ENCODE measurements around the gene MFAP3L. TPM values are rescaled to one million over a fixed set of nuclear protein-coding genes. Genes with fewer than 3 reads are reported as not detected.
A peak's percentile ranks its signal among the peaks of the same experiment; 100 is the strongest.

The MFAP3L gene
- total and polyA plus RNA-seq, 11 donors: 0.76 to 5.9 (median 3.2) TPM

DNA sequence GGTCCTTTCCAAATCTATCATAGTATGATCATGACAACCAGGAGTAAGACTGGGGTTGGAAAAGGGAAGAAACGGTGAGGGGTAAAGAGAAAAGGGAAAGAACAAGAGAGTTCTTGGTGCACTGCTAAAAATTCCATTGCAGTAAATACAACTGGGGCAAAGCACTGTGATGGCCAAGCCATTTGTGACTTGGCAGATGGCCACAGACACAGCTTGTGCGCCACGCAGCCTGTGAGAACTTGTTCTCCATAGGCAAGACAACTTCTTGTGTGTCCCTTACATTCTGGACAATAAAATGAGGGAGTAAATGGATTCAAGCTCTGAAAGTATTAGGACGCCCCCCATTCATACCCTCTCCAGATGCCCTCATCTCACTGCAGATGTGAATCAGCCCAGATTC, 10.9 kb downstream of the MFAP3L start:
- Histone ChIP-seq H3K36me3 (no peaks in the 10 kb centered on the region), H3K9me3 (no peaks in the 10 kb centered on the region), H3K4me1 (peaks cover 0 to 2% (median 0%) of the 10 kb centered on the region in 12 donors), H3K27ac (no peak overlapping the region), H3K4me3 (no peak overlapping the region), H3K27me3 (no peaks in the 10 kb centered on the region)
- DNase-seq (no peak), ATAC-seq (no peak)
- 75 to 89% (median 84%) methylated on average over 4 of the region's 4 CpGs for WGBS, 4 donors
- no peak for TF ChIP-seq POLR2A (IDR thresholded peaks at IDR 0.05)
- TF ChIP-seq, protein P1, sequence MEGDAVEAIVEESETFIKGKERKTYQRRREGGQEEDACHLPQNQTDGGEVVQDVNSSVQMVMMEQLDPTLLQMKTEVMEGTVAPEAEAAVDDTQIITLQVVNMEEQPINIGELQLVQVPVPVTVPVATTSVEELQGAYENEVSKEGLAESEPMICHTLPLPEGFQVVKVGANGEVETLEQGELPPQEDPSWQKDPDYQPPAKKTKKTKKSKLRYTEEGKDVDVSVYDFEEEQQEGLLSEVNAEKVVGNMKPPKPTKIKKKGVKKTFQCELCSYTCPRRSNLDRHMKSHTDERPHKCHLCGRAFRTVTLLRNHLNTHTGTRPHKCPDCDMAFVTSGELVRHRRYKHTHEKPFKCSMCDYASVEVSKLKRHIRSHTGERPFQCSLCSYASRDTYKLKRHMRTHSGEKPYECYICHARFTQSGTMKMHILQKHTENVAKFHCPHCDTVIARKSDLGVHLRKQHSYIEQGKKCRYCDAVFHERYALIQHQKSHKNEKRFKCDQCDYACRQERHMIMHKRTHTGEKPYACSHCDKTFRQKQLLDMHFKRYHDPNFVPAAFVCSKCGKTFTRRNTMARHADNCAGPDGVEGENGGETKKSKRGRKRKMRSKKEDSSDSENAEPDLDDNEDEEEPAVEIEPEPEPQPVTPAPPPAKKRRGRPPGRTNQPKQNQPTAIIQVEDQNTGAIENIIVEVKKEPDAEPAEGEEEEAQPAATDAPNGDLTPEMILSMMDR (IDR thresholded peaks at IDR 0.05): no peak
- intact Hi-C loops (cut with DNase I): no loop called here

DNA sequence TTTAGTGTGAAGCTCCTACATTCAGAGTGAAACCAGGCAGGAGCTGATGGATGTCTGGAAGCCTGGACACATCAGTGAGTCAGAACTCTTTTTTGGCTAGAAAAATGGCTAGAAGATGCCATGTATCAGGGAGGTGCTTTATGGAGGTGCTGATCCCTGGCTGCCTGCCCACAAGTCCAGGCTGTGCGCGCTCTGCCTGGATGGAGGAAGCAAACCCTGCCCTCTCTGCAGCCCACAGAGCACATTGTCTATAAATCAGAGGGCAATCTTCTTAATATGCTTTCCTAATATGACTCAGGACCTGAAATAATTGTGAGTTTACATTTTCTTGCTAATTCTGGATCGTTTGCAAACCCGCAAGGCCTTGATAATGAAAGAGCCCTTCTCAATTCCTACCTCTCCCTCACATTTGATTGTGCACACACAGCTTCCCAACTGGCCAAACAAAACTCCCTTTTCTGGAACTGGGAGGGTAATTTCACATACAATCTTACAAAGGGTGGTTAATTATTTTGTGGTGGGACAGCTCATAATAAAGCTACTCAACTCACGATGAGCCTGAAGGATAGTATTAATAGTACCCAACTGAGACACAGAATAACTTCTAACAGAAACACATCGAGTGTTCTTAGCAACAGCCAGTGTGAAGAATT, 11.7 kb downstream of the MFAP3L start:
- WGBS, 4 donors: 78 to 85% (median 79%) methylated on average over 6 of the region's 6 CpGs
- Histone ChIP-seq H3K27ac (no peak overlapping the region), H3K36me3 (no peaks in the 10 kb centered on the region), H3K4me3 (no peak overlapping the region), H3K27me3 (no peaks in the 10 kb centered on the region), H3K4me1 (peaks cover 0 to 2% (median 0%) of the 10 kb centered on the region in 12 donors), H3K9me3 (no peaks in the 10 kb centered on the region)
- intact Hi-C loops (cut with DNase I): no loop called here
- DNase-seq (no peak), ATAC-seq (no peak)
- TF ChIP-seq POLR2A (IDR thresholded peaks at IDR 0.05): no peak
- TF ChIP-seq, protein P1 (IDR thresholded peaks at IDR 0.05): no peak

DNA sequence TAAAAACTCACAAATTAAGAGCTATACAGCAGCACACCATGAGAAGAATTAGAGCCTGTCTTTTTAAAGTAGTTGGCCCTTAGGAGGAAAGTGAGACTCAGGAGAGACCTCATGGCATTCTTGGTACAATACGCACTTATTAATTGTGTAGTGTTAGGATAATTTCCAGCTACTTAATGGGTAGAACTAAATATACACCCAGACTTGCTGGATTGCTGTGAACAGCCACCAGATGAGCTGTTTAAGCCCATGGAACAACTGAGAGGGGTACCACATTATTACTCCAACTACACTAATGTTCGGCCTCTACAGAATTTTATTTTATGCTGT, 13.6 kb downstream of the MFAP3L start:
- no peak overlapping the region for H3K27ac ChIP-seq
- H3K9me3 ChIP-seq: no peaks in the 10 kb centered on the region
- H3K27me3 ChIP-seq: no peaks in the 10 kb centered on the region
- DNase-seq (no peak), ATAC-seq (no peak)
- H3K36me3 ChIP-seq: no peaks in the 10 kb centered on the region
- WGBS, 4 donors: 89 to 95% (median 93%) methylated on average over 2 of the region's 2 CpGs
- TF ChIP-seq, protein P1 (IDR thresholded peaks at IDR 0.05): no peak
- TF ChIP-seq POLR2A (IDR thresholded peaks at IDR 0.05): no peak
- intact Hi-C loops (cut with DNase I): no loop called here
- peaks cover 0 to 8% (median 0%) of the 10 kb centered on the region in 12 donors for H3K4me1 ChIP-seq
- no peak overlapping the region for H3K4me3 ChIP-seq

DNA sequence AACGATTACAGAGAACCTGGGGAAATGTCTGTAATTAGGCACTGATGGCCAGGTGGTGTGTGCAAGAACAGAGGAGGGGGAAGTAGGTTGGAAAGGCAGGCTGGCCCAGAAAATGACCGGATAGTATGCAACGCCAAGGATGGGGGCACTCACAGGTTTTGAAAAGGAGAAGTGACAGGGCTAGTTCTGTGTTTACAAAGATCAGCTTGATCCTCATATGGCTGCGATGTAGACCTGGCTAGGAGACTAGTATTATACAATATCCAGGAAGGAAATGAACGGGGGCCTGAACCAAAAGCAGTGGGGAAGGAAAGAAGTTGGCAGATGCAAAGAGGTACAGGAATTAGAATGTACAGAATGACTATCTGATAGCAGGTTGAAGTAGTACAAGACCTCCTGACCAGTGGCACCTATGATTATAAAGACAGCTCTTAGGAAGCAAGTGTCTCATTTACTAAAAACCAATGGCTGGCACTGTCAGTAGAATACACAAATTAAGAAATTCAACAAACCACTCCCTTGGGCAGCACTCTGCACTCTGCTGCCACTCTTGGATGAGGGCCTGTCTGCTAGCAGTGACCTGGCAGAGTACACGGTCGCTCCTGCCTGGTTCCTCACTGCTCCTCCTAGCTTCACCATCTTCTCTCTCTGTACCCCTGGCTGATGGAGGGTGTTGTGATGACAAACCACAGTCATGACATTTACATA, 14.1 kb downstream of the MFAP3L start:
- DNase-seq: no peak
- Histone ChIP-seq H3K27me3 (no peaks in the 10 kb centered on the region), H3K4me1 (peaks cover 0 to 13% (median 0%) of the 10 kb centered on the region in 12 donors), H3K36me3 (no peaks in the 10 kb centered on the region), H3K27ac (no peak overlapping the region), H3K9me3 (no peaks in the 10 kb centered on the region), H3K4me3 (no peak overlapping the region)
- 57 to 68% (median 65%) methylated on average over 7 of the region's 7 CpGs for WGBS, 4 donors
- TF ChIP-seq POLR2A (IDR thresholded peaks at IDR 0.05): no peak
- TF ChIP-seq, protein P1 (IDR thresholded peaks at IDR 0.05): no peak
- intact Hi-C loops (cut with DNase I): no loop called here
- ATAC-seq: peak in 1 of 4 donors; percentile 52
